ENCODE measurements around the gene UNCX.
"Not testable (repeated sequence)": the region's sequence is repeated elsewhere in the genome, so short reads cannot be mapped to it uniquely, and the experiment has no call there.

UNCX gene

GRCh38 chr7:1232623-1233332 lies at the start of gene UNCX:
UNCX (plus strand) TSS chr7:1232872; CDS start chr7:1233018, 146 bp downstream.
- Histone ChIP-seq H3K4me3 (ENCODE audit: low read depth, low read length) (no peak within 1 kb of the TSS), H3K27me3 (ENCODE audit: control insufficient read depth, insufficient read depth, low read length) (peaks cover 95% of the 10 kb centered on the region), H3K9me3 (ENCODE audit: control insufficient read depth, insufficient read depth, low read length) (no peaks in the 10 kb centered on the region), H3K36me3 (ENCODE audit: control insufficient read depth, insufficient read depth, low read length) (no peaks in the 10 kb centered on the region), H3K9ac (ENCODE audit: low read depth, low read length) (no peak within 1 kb of the TSS), H3K4me1 (ENCODE audit: control insufficient read depth, insufficient read depth, low read length) (peaks cover 25% of the 10 kb centered on the region), H3K27ac (ENCODE audit: low read depth, low read length) (no peak within 1 kb of the TSS)

DNA sequence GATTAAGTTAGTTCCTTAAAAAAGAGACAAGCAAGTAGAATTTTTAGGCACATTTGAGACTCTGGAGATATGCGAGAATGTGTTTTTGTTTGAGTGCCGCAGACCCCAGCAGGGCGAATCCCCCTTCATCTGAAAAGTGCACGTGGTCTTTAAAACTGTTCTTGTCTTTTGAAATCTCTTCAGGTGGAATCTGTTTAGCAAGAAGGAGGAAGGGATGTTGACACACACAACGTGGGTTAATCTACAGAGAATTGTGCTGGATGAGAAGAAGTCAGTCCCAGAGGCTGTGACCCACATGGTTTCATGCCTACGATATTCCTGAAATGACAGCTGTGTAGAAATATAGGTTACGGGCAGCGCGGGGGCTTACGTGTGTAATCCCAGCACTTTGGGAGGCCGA lies 45.5 kb upstream of the UNCX start:
- Histone ChIP-seq H3K36me3 (ENCODE audit: control insufficient read depth, insufficient read depth, low read length) (no peaks in the 10 kb centered on the region), H3K9me3 (ENCODE audit: control insufficient read depth, insufficient read depth, low read length) (no peaks in the 10 kb centered on the region), H3K9ac (ENCODE audit: low read depth, low read length) (no peak overlapping the region), H3K4me1 (ENCODE audit: control insufficient read depth, insufficient read depth, low read length) (no peaks in the 10 kb centered on the region), H3K27ac (ENCODE audit: low read depth, low read length) (no peak overlapping the region), H3K4me3 (ENCODE audit: low read depth, low read length) (no peak overlapping the region), H3K27me3 (ENCODE audit: control insufficient read depth, insufficient read depth, low read length) (no peaks in the 10 kb centered on the region)

DNA sequence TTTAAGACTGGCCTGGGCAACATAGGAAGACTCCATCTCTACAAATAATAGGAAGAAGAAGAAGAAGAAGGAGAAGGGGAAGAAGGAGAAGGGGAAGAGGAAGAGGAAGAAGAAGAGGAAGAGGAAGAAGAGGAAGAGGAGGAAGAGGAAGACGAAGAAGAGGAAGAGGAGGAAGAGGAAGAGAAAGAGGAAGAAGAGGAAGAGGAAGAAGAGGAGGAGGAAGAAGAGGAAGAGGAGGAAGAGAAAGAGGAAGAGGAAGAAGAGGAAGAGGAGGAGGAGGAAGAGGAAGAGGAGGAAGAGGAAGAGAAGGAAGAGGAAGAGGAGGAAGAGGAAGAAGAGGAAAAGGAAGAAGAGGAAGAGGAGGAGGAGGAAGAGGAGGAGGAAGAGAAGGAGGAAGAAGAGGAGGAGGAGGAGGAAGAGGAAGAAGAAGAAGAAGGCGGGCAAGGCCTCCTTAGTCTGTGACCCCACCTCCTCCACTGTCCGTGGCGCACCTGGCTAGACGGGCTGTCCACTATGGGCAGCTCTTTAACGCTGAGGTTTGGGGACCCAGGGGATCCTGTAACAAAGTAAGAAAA lies 43.9 kb upstream of the UNCX start:
- Histone ChIP-seq H3K9ac (ENCODE audit: low read depth, low read length) (no peak overlapping the region), H3K4me1 (ENCODE audit: control insufficient read depth, insufficient read depth, low read length) (no peaks in the 10 kb centered on the region), H3K4me3 (ENCODE audit: low read depth, low read length) (no peak overlapping the region), H3K9me3 (ENCODE audit: control insufficient read depth, insufficient read depth, low read length) (no peaks in the 10 kb centered on the region), H3K36me3 (ENCODE audit: control insufficient read depth, insufficient read depth, low read length) (no peaks in the 10 kb centered on the region), H3K27ac (ENCODE audit: low read depth, low read length) (no peak overlapping the region), H3K27me3 (ENCODE audit: control insufficient read depth, insufficient read depth, low read length) (no peaks in the 10 kb centered on the region; the same call in 1 of the 2 replicates)

DNA sequence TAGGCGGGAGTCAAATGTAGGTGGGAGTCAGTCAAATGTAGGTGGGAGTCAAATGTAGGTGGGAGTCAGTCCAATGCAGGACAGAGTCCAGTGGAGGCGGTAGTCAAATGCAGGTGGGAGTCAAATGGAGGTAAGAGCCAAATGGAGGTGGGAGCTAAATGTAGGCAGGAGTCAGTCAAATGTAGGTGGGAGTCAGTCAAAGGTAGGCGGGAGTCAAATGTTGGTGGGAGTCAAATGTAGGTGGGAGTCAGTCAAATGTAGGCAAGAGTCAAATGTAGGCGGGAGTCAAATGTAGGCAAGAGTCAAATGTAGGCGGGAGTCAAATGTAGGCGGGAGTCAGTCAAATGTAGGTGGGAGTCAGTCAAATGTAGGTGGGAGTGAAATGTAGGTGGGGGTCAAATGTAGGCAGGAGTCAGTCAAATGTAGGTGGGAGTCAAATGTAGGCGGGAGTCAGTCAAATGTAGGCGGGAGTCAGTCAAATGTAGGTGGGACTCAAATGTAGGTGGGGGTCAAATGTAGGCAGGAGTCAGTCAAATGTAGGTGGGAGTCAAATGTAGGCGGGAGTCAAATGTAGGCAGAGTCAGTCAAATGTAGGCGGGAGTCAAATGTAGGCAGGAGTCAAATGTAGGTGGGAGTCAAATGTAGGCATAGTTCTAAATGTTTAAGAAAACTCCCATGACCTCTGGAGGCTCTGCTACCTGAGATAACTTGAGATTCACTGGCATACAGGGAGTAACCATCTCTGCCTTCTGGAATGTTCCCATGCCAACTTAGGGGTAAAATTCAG lies 42.5 kb upstream of the UNCX start:
- Histone ChIP-seq H3K9me3 (ENCODE audit: control insufficient read depth, insufficient read depth, low read length) (no peaks in the 10 kb centered on the region), H3K4me1 (ENCODE audit: control insufficient read depth, insufficient read depth, low read length) (no peaks in the 10 kb centered on the region), H3K9ac (ENCODE audit: low read depth, low read length) (no peak overlapping the region), H3K27me3 (ENCODE audit: control insufficient read depth, insufficient read depth, low read length) (no peaks in the 10 kb centered on the region; the same call in 1 of the 2 replicates), H3K36me3 (ENCODE audit: control insufficient read depth, insufficient read depth, low read length) (no peaks in the 10 kb centered on the region), H3K27ac (ENCODE audit: low read depth, low read length) (no peak overlapping the region), H3K4me3 (ENCODE audit: low read depth, low read length) (no peak overlapping the region)

GRCh38 chr7:1192171-1192676 lies 40.4 kb upstream of the UNCX start:
- Histone ChIP-seq H3K27ac (ENCODE audit: low read depth, low read length) (no peak overlapping the region), H3K36me3 (ENCODE audit: control insufficient read depth, insufficient read depth, low read length) (no peaks in the 10 kb centered on the region), H3K27me3 (ENCODE audit: control insufficient read depth, insufficient read depth, low read length) (no peaks in the 10 kb centered on the region; the same call in 1 of the 2 replicates), H3K9me3 (ENCODE audit: control insufficient read depth, insufficient read depth, low read length) (no peaks in the 10 kb centered on the region), H3K4me1 (ENCODE audit: control insufficient read depth, insufficient read depth, low read length) (no peaks in the 10 kb centered on the region), H3K4me3 (ENCODE audit: low read depth, low read length) (no peak overlapping the region), H3K9ac (ENCODE audit: low read depth, low read length) (no peak overlapping the region)

GRCh38 chr7:1193593-1194424 lies 38.9 kb upstream of the UNCX start:
- Histone ChIP-seq H3K9me3 (ENCODE audit: control insufficient read depth, insufficient read depth, low read length) (no peaks in the 10 kb centered on the region), H3K36me3 (ENCODE audit: control insufficient read depth, insufficient read depth, low read length) (no peaks in the 10 kb centered on the region), H3K4me1 (ENCODE audit: control insufficient read depth, insufficient read depth, low read length) (no peaks in the 10 kb centered on the region), H3K9ac (ENCODE audit: low read depth, low read length) (no peak overlapping the region), H3K27ac (ENCODE audit: low read depth, low read length) (no peak overlapping the region), H3K4me3 (ENCODE audit: low read depth, low read length) (no peak overlapping the region), H3K27me3 (ENCODE audit: control insufficient read depth, insufficient read depth, low read length) (no peaks in the 10 kb centered on the region; the same call in 1 of the 2 replicates)

DNA sequence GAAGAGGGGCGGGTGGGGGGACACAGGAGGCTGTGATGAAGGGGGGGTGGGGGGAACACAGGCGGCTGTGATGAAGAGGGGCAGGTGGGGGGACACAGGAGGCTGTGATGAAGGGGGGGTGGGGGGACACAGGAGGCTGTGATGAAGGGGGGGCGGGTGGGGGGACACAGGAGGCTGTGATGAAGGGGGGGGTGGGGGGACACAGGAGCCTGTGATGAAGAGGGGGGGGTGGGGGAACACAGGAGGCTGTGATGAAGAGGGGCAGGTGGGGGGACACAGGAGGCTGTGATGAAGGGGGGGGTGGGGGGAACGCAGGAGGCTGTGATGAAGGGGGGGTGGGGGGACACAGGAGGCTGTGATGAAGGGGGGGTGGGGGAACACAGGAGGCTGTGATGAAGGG lies 36.2 kb upstream of the UNCX start:
- H3K27ac ChIP-seq (ENCODE audit: low read depth, low read length); H3K4me1 ChIP-seq (ENCODE audit: control insufficient read depth, insufficient read depth, low read length); H3K27me3 ChIP-seq (ENCODE audit: control insufficient read depth, insufficient read depth, low read length); H3K4me3 ChIP-seq (ENCODE audit: low read depth, low read length); H3K36me3 ChIP-seq (ENCODE audit: control insufficient read depth, insufficient read depth, low read length); H3K9ac ChIP-seq (ENCODE audit: low read depth, low read length); H3K9me3 ChIP-seq (ENCODE audit: control insufficient read depth, insufficient read depth, low read length): not testable (repeated sequence)

DNA sequence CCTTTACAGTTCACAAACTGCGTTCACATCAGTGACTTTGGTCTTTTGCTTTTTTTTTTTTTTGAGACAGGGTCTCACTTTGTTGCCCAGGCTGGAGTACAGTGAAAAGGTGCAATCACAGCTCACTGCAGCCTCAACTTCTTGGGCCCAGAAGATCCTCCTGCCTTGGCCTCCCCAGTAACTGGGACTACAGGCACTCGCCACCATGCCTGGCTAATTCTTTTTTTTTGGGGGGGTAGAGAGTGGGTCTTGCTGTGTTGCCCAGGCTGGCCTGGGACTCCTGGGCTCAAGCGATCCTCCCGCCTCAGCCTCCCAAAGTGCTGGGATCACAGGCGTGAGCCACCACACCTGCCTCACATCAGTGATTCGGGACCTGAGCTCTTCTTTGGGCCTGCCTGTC lies 35.7 kb upstream of the UNCX start:
- no peaks in the 10 kb centered on the region for H3K9me3 ChIP-seq (ENCODE audit: control insufficient read depth, insufficient read depth, low read length)
- H3K27me3 ChIP-seq (ENCODE audit: control insufficient read depth, insufficient read depth, low read length): no peaks in the 10 kb centered on the region; the same call in 1 of the 2 replicates
- H3K4me1 ChIP-seq (ENCODE audit: control insufficient read depth, insufficient read depth, low read length): no peaks in the 10 kb centered on the region
- H3K4me3 ChIP-seq (ENCODE audit: low read depth, low read length): no peak overlapping the region
- H3K36me3 ChIP-seq (ENCODE audit: control insufficient read depth, insufficient read depth, low read length): no peaks in the 10 kb centered on the region
- H3K27ac ChIP-seq (ENCODE audit: low read depth, low read length): no peak overlapping the region
- H3K9ac ChIP-seq (ENCODE audit: low read depth, low read length): no peak overlapping the region

DNA sequence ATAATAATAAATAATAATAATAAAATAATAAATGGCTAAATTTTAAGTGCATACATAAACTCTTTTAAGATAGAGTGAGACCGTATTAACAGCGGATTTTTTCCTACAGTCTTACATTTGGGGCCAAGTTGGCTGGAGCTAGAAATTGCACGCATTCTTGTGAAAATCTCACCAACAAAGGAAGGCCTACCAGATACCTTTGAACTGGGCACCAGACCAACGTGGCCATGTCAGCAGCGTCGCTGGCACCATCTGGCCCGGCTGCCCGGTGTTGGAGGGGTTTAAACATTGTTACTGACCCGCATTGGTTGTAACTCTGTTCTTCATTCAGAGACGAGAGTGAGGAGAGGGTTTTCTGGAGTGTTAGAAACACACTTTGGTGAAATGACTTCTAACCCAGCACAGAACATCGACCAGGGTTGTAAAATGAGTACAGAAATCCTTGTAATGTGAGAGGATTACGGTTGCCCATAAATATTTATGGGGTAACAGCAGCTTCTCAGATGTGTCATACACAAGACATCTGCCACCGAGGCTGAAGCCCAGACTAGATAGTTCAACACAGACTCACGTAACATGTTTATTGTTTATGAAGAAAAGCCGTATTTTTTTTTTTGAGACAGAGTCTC lies 34.6 kb upstream of the UNCX start:
- no peaks in the 10 kb centered on the region for H3K36me3 ChIP-seq (ENCODE audit: control insufficient read depth, insufficient read depth, low read length)
- no peak overlapping the region for H3K9ac ChIP-seq (ENCODE audit: low read depth, low read length)
- H3K27me3 ChIP-seq (ENCODE audit: control insufficient read depth, insufficient read depth, low read length): no peaks in the 10 kb centered on the region; the same call in 1 of the 2 replicates
- H3K4me1 ChIP-seq (ENCODE audit: control insufficient read depth, insufficient read depth, low read length): no peaks in the 10 kb centered on the region
- no peak overlapping the region for H3K27ac ChIP-seq (ENCODE audit: low read depth, low read length)
- H3K4me3 ChIP-seq (ENCODE audit: low read depth, low read length): no peak overlapping the region
- H3K9me3 ChIP-seq (ENCODE audit: control insufficient read depth, insufficient read depth, low read length): no peaks in the 10 kb centered on the region

GRCh38 chr7:1200045-1200444 lies 32.6 kb upstream of the UNCX start:
- Histone ChIP-seq H3K4me3 (ENCODE audit: low read depth, low read length) (no peak overlapping the region), H3K27ac (ENCODE audit: low read depth, low read length) (no peak overlapping the region), H3K27me3 (ENCODE audit: control insufficient read depth, insufficient read depth, low read length) (no peaks in the 10 kb centered on the region), H3K4me1 (ENCODE audit: control insufficient read depth, insufficient read depth, low read length) (no peaks in the 10 kb centered on the region), H3K36me3 (ENCODE audit: control insufficient read depth, insufficient read depth, low read length) (no peaks in the 10 kb centered on the region), H3K9me3 (ENCODE audit: control insufficient read depth, insufficient read depth, low read length) (no peaks in the 10 kb centered on the region), H3K9ac (ENCODE audit: low read depth, low read length) (no peak overlapping the region)

All from HUES48 (cell line).